Stimulated activated CD8-positive, alpha-beta memory T cell treated with anti-CD3 and anti-CD28 coated beads, Interleukin-7, amount 100 ng/mL, for 24 hours (primary cell): ENCODE results near the gene KLF13.
"Not testable (repeated sequence)": the region's sequence is repeated elsewhere in the genome, so short reads cannot be mapped to it uniquely, and the experiment has no call there.

Experiments
- DNase-seq: peaks from one replicate; pipeline ENCODE4 v3.0.0-alpha.2; 2020; ENCODE audit warnings: low read depth

KLF13 gene

GRCh38 chr15:31345606-31346366 is 19.2 kb downstream of the KLF13 start:
- no peak for DNase-seq

GRCh38 chr15:31346367-31347066 is 19.9 kb downstream of the KLF13 start:
- no peak for DNase-seq

DNA sequence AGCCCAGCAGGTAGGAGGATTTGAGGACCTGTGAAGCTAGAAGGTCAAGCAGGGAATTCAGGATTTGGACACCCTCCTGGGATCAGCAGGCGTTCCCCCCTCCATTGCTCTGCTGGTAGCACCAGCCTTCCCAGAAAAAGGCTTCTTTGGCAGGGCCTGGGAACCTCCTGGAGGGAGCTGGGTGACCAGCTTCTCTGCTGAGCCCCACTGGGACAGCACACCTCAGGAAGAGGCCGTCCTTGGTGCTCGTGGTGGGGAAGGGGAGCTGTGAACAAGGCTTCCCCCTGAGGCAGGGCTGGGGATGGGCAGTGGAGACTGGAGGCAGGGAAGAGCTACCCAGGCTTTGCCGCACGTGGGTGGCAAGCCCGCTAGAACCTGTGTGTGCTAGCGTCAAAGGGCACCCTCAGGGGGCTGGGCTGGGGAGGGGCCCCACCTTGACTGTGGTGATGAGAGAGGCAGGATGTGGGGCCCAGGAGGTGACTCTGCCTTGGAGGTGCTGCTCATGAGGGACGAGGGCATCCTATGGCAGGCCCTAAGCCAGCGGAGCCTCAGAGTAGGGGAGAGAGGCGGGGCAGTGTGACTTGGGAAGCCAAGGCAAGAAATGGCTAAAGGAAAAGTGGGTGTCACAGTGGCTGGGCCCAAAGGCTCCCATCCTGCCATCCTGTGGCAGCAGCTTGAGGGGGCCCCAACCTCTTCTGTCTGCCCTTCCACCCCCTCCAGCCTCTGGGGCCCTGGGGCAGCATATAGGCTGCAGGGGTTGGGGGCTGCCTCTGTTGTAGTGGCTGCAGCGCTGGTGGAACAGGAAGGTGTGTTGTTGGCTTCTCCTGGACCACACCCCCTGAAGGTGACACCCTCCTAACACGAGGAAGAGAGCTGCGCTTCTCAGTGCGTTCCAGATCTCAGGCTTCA is 20.7 kb downstream of the KLF13 start:
- DNase-seq, result peak; percentile 61

DNA sequence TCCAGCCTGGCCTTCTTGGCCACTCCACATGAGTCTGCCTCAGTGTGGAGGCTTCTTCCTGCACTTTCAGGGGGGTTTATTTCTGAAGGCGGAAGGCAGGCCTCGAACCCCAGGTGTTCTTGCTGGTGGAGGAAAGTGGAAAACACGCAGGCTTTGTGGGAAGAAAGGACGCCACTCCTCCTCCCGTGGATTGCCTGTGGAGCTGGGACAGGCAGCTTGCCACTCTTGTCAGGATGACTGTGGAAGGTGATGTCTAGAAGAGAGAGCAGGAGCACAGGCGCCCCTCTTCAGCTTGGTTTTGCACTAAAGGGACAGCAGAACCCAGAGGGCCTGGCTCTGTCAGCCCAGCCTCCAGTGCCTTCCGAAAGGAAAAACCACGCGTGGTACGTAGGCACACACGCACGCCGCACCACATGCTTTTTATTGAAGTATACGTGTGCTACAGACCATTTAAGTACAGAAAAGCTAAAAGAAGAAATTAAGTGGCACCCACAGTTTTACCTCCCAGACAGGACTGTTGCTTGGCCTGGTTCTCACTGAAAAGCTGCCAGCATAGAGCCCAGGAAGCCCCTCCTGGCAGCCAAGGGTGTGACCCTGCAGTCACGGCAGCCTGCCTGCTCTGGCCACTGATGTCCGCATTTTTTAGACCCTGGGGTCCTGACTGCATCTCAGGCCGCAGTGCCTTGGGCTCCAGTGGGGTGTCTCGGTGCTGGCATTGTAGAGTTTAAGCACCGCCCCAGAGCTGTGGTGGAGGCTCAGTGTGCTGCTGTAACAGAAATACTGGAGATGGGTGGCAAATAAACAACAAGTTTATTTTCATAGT is 21.6 kb downstream of the KLF13 start:
- no peak for DNase-seq

- no peak for DNase-seq
These were observed 22.9 kb downstream of the KLF13 start for GRCh38 chr15:31349233-31350141.

GRCh38 chr15:31350771-31351170 is 24.1 kb downstream of the KLF13 start:
- DNase-seq, result no peak

DNA sequence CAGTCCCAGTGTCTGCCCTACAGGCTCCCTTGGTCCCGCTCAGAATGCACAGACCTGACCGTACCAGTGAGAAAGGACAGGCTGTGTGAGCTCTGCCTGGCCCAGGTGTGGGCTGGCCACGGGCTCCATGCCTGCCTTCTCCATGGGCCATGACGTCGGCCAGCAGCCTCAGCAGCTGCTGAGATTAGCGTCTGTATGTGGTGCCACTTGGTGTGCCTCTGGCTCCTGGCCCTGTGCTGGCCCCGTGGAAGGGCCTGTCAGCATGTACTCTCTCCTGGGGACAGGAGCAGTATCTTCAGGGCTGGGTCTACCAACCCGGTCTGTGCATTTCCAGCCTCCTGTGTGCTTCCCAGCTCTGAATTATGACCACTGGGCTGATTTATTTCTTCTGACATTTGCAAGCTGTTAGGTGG is 25.7 kb downstream of the KLF13 start:
- DNase-seq, result no peak

GRCh38 chr15:31352911-31353811 is 26.5 kb downstream of the KLF13 start:
- no peak for DNase-seq

DNA sequence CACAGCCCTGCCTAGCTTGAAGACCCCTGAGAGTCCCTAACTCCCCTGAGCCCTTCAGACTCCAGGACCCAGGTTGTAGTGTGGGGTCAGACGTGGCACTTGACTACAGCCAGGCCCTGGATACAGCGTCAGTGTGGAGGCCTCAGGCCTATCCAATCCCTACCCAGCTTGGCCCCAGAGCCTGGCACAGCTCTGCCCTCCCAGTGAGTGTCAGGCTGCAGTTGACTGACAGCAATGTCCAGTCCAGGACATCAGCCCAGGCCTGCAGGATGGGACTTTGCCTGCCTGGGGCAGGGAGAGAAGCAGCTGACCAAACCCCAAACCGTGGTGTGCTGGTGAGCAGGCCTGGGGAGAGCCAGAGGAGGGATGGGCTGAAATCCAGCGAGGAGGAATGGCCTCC is 27.3 kb downstream of the KLF13 start:
- DNase-seq, result no peak

GRCh38 chr15:31356097-31356496 is 29.5 kb downstream of the KLF13 start:
- DNase-seq, result not testable (repeated sequence)

DNA sequence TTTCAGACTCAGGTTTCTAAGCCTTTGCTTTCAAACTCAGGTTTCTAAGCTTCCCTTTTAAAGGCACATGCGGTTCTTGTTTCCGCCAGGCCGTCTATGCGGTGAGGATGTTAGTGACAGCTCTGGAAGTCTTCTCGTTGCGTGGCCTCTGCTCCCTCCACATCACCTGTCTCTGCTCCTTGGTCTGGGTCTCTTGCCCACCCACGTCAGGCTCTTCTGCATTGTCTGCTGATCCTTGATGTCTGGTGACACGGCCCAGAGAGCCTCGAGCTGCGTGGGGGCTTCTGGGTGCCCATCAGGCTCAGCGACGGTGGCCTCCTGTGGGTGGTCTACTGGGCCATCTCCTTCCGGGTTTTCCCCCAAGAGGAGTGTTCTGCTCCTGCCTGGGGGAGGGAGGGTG is 30.5 kb downstream of the KLF13 start:
- no peak for DNase-seq

DNA sequence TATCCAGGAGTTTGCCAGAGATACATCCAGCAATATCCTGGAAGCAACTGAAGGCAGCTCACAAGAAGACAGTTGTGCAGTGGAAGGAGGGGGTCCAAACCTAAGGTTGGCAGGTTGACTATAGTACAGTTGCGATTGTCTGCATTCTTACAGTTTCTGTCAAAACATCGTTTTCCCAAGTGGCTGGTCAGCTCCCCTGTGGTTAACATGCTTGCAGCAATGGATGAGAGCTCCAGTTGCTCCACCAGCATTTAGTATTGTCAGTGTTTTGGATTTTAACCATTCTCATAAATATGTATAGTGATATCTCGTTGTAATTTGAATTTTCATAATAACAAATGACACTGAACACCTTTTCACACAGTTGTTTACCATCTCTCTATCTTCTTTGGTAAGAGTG is 31.5 kb downstream of the KLF13 start:
- no peak for DNase-seq

GRCh38 chr15:31358957-31359701 is 32.5 kb downstream of the KLF13 start:
- DNase-seq, result no peak

- DNase-seq, result no peak
These were observed 33.1 kb downstream of the KLF13 start for GRCh38 chr15:31359702-31360111.

DNA sequence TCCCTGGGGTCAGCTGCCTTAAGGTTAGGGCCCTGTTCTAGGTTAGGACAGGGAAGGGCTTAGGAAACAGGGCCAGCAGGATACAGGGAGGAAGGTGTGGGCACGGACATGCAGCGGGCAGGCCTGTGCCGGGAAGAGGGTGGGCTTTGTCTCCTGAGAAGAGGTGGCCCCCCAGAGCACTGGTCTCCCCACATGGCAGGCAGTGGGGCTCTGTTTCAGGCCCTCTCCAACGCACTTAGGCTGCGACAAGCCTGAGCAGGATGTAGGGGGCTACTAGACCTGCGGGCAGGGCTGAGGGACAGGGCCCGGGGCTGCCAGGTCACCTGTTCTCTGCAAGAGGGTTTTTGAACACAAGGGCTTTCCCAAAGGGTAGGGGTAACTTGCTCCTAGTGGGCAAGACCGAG is 33.5 kb downstream of the KLF13 start:
- no peak for DNase-seq

GRCh38 chr15:31360843-31361763 is 34.5 kb downstream of the KLF13 start:
- DNase-seq, result no peak

GRCh38 chr15:31361764-31362515 is 35.3 kb downstream of the KLF13 start:
- no peak for DNase-seq
